Thyroid gland (tissue), 4 donors: ENCODE measurements around the gene LUZP2. TPM values are rescaled to one million over a fixed set of nuclear protein-coding genes. Genes with fewer than 3 reads are reported as not detected.

ENCODE experiments used
- DNase-seq, 2 donors: peaks; one replicate each; pipeline ENCODE4 v3.0.0-alpha.2; 2019
- H3K27ac ChIP-seq, 3 donors: fragments of 200-600 bp; sonication (generic); 1 replicate in 2 of 3; 2 replicates in 1 of 3; pipeline ENCODE4 v1.5.1; 2016 to 2019; ENCODE audit warnings: mild to moderate bottlenecking in 1 of 3, moderate library complexity in 1 of 3
- H3K27me3 ChIP-seq: fragments of 200-600 bp; sonication (generic); one replicate; pipeline ENCODE4 v1.5.1; 2019
- H3K36me3 ChIP-seq, 2 donors: fragments of 200-600 bp; sonication (generic); one replicate each; pipeline ENCODE4 v1.5.1; 2016 to 2019
- H3K4me1 ChIP-seq, 2 donors: fragments of 200-600 bp; sonication (generic); one replicate each; pipeline ENCODE4 v1.5.1; 2017 to 2019
- H3K4me3 ChIP-seq, 3 donors: fragments of 200-600 bp; sonication (generic); replicated peaks in 1 of 3; 1 replicate in 2 of 3; 2 replicates in 1 of 3; pipeline ENCODE4 v1.5.1; 2016; ENCODE audit warnings: mild to moderate bottlenecking in 1 of 3
- H3K9me3 ChIP-seq: fragments of 200-600 bp; sonication (generic); one replicate; pipeline ENCODE4 v1.5.1; 2017
- POLR2A ChIP-seq, 2 donors: fragments of 450-650 bp; IDR thresholded peaks; one replicate each; pipeline ENCODE4 v1.6.1; 2017; ENCODE audit warnings: antibody characterized with exemption in 2 of 2, mild to moderate bottlenecking in 2 of 2, moderate library complexity in 1 of 2
- WGBS, 2 donors: methylation state at CpG; one replicate each; pipeline ENCODE4 v1.1.5; 2017; 5-methylcytosine and 5-hydroxymethylcytosine counted together
- intact Hi-C: fragments of 100-400 bp; cut with DNase I; formaldehyde crosslinking; loops from one replicate; pipeline ENCODE4 v1.15.1; 2023
- total RNA-seq, 4 donors: library from RNA; depleted of rRNA; stranded (reverse); fragments of >200 nt; gene quantifications; one replicate each; pipeline ENCODE4 v1.2.3, GENCODE V29; 2016
- TF ChIP-seq, protein P1 (sequence below), 6 experiments: fragments of 200-600 bp in 3 of 6; fragments of 450-650 bp in 3 of 6; sonication (generic) in 3 of 6; IDR thresholded peaks; one replicate each; pipeline ENCODE4 v1.5.1; 2016 to 2019; ENCODE audit warnings: antibody characterized with exemption in 6 of 6, mild to moderate bottlenecking in 2 of 6, inconsistent platforms in 1 of 6, moderate library complexity in 1 of 6

LUZP2 gene
- total RNA-seq, 4 donors from 2014 or later, result not detected

DNA sequence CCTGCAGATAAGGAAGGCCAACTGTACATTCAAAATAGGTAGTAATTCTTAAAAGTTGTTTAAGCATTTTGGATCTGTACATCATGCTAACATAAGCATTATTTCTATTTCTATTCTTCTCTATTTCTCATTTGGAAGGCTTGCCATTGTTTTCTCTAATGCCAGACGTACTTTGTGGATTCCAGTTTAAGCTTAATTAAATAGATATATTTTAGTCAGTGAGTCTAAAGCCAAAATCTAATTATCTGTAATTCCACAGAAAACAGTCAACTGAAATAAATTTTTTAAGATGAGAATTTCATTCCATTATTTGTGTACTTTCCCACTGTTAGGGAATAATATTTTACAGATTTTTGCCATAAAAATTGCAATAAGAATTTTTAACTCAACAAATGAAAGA is 123.0 kb downstream of the LUZP2 start:
- WGBS, 2 donors, result 75 to 82% methylated on average over 1 of the region's 1 CpG
- DNase-seq, result no peak
- intact Hi-C loops, result no loop called here

DNA sequence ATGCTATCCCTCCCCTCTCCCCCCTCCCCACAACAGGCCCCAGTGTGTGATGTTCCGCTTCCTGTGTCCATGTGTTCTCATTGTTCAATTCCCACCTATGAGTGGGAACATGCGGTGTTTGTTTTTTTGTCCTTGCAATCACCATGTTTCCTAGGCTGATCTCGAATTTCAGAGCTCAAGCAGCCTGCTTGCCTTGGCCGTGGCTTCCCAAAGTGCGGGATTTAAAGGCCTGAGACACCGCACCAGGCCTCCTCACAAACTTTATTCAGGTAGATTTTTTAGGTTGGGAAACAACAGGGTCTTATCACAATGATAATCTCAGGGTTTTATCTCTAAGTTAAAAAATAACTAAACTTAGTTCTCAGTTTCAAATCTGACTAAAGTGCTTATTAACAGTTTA is 125.4 kb downstream of the LUZP2 start:
- Histone ChIP-seq H3K4me3 (no peak overlapping the region), H3K4me1 (no peaks in the 10 kb centered on the region), H3K36me3 (no peaks in the 10 kb centered on the region), H3K27me3 (no peaks in the 10 kb centered on the region), H3K27ac (no peak overlapping the region), H3K9me3 (no peaks in the 10 kb centered on the region)
- DNase-seq, result no peak
- intact Hi-C loops, result no loop called here
- TF ChIP-seq POLR2A (IDR thresholded peaks at IDR 0.05), result no peak
- TF ChIP-seq, protein P1, sequence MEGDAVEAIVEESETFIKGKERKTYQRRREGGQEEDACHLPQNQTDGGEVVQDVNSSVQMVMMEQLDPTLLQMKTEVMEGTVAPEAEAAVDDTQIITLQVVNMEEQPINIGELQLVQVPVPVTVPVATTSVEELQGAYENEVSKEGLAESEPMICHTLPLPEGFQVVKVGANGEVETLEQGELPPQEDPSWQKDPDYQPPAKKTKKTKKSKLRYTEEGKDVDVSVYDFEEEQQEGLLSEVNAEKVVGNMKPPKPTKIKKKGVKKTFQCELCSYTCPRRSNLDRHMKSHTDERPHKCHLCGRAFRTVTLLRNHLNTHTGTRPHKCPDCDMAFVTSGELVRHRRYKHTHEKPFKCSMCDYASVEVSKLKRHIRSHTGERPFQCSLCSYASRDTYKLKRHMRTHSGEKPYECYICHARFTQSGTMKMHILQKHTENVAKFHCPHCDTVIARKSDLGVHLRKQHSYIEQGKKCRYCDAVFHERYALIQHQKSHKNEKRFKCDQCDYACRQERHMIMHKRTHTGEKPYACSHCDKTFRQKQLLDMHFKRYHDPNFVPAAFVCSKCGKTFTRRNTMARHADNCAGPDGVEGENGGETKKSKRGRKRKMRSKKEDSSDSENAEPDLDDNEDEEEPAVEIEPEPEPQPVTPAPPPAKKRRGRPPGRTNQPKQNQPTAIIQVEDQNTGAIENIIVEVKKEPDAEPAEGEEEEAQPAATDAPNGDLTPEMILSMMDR (IDR thresholded peaks at IDR 0.05), result no peak
- 67 to 74% methylated on average over 6 of the region's 6 CpGs for WGBS, 2 donors

More for the DNA sequence above, 123.0 kb downstream of the LUZP2 start:
- TF ChIP-seq, protein P1 (IDR thresholded peaks at IDR 0.05), result no peak
- TF ChIP-seq POLR2A (IDR thresholded peaks at IDR 0.05), result no peak
- H3K36me3 ChIP-seq, result no peaks in the 10 kb centered on the region
- no peaks in the 10 kb centered on the region for H3K4me1 ChIP-seq
- H3K4me3 ChIP-seq, result no peak overlapping the region
- no peaks in the 10 kb centered on the region for H3K27me3 ChIP-seq
- no peaks in the 10 kb centered on the region for H3K9me3 ChIP-seq
- H3K27ac ChIP-seq, result no peak overlapping the region

DNA sequence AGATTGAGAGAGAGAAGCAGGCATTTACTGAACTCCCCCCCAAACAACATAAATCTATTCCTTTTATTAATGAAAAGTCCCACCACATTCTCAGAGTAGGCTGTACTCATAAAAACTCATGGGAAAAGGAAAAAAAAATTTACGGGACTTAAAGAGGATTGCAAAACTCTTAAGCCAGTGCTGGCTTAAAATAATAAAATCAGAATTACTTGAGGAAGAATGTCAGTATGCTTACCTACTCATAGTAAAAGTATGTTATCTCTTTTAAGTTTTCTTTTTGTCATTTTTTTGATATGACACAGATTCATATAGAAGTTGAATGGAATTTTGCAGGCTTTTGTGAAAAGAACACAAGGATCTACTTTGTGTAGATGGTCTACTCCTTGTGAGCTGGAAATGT is 126.3 kb downstream of the LUZP2 start:
- no peaks in the 10 kb centered on the region for H3K27me3 ChIP-seq
- 22 to 60% methylated on average over 1 of the region's 1 CpG for WGBS, 2 donors
- H3K9me3 ChIP-seq, result no peaks in the 10 kb centered on the region
- TF ChIP-seq POLR2A (IDR thresholded peaks at IDR 0.05), result no peak
- TF ChIP-seq, protein P1 (IDR thresholded peaks at IDR 0.05), result no peak
- H3K4me3 ChIP-seq, result no peak overlapping the region
- intact Hi-C loops, result no loop called here
- H3K4me1 ChIP-seq, result no peaks in the 10 kb centered on the region
- no peaks in the 10 kb centered on the region for H3K36me3 ChIP-seq
- DNase-seq, result no peak
- no peak overlapping the region for H3K27ac ChIP-seq

DNA sequence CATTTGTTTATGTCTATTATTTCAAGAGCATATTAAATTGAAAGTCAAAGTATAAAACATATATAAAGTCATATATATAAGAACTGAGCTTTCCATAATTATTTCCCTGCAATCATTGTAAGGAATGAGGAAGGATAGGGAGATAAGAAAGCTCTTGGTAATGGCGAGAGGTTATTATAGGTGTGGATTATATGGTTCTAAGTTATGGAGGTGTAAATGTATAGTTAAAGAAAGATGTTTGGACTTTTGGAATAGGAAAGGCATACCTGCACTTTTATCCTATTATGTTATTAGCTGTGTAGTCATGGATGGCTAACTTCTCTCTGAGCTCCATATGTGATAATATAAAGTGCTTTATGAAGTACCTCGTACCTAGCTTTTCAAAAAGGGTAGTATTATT is 127.6 kb downstream of the LUZP2 start:
- 86 to 87% methylated on average over 2 of the region's 2 CpGs for WGBS, 2 donors
- intact Hi-C loops, result no loop called here
- Histone ChIP-seq H3K36me3 (no peaks in the 10 kb centered on the region), H3K27ac (no peak overlapping the region), H3K4me3 (no peak overlapping the region), H3K9me3 (no peaks in the 10 kb centered on the region), H3K4me1 (no peaks in the 10 kb centered on the region), H3K27me3 (no peaks in the 10 kb centered on the region)
- TF ChIP-seq, protein P1 (IDR thresholded peaks at IDR 0.05), result no peak
- TF ChIP-seq POLR2A (IDR thresholded peaks at IDR 0.05), result no peak
- DNase-seq, result no peak

DNA sequence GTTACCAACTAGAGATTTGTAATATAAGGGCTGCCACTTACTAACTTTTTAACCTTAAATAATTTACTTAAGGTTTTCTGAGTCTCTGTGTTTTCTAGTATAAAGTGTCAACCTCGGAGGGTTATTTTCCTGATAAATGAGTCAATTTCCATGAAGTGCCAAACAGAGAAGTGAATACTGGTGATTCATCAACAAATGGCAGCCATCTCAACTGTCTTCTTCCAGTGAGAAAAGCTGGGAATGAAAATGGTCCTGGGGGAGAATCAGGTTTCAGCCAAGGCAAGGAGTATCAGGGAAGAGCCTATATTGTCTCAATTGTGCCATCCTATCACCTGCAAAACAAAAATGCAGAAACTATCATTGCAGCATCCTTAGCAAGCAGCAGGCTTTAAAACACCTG is 129.1 kb downstream of the LUZP2 start:
- no peaks in the 10 kb centered on the region for H3K4me1 ChIP-seq
- 76 to 83% methylated on average over 1 of the region's 1 CpG for WGBS, 2 donors
- no peak for TF ChIP-seq POLR2A (IDR thresholded peaks at IDR 0.05)
- TF ChIP-seq, protein P1 (IDR thresholded peaks at IDR 0.05), result no peak
- intact Hi-C loops, result no loop called here
- no peak for DNase-seq
- no peaks in the 10 kb centered on the region for H3K27me3 ChIP-seq
- no peaks in the 10 kb centered on the region for H3K9me3 ChIP-seq
- H3K36me3 ChIP-seq, result no peaks in the 10 kb centered on the region
- no peak overlapping the region for H3K27ac ChIP-seq
- H3K4me3 ChIP-seq, result no peak overlapping the region
